HEK293 (cell line): ENCODE results near the gene LRRC10B.

Experiments used
- CTCF ChIA-PET: fragments of 350-600 bp; formaldehyde crosslinking; extraction: SDS; loops from one replicate; lab custom pipeline; 2021; ENCODE audit warnings: antibody characterized with exemption; lab: Yijun Ruan, JAX
- POLR2A ChIA-PET: fragments of 300-600 bp; formaldehyde crosslinking; extraction: SDS; loops from one replicate; lab custom pipeline; 2020; ENCODE audit warnings: antibody characterized with exemption, inconsistent platforms; lab: Yijun Ruan, JAX
- H3K27ac ChIP-seq: fragments of 200-500 bp; sonication (Bioruptor generic); 2 replicates; pipeline ENCODE4 v1.5.1; 2014; ENCODE audit warnings: low read depth, low read length, control low read depth, inconsistent platforms; ENCODE audit errors: extremely low read depth
- H3K36me3 ChIP-seq, 2 experiments: fragments of 200-500 bp in 1 of 2; sonication (Bioruptor generic) in 1 of 2; 1 replicate in 1 of 2; 2 replicates in 1 of 2; pipeline ENCODE4 v1.5.1; 2014 to 2017; ENCODE audit warnings: inconsistent platforms in 2 of 2, low read length in 2 of 2; ENCODE audit not compliant: control insufficient read depth in 2 of 2, insufficient read depth in 1 of 2
- H3K4me1 ChIP-seq: fragments of 200-500 bp; sonication (Bioruptor generic); 2 replicates; pipeline ENCODE4 v1.5.1; 2014; ENCODE audit warnings: mild to moderate bottlenecking, low read length, inconsistent platforms; ENCODE audit not compliant: control insufficient read depth, insufficient read depth
- H3K4me3 ChIP-seq: 2 replicates; pipeline ENCODE4 v1.5.1; 2011; ENCODE audit warnings: low read depth, mild to moderate bottlenecking, control low read depth, low read length, moderate library complexity
- H3K9me3 ChIP-seq: fragments of 200-500 bp; sonication (Bioruptor generic); 2 replicates; pipeline ENCODE4 v1.5.1; 2014; ENCODE audit warnings: low read depth, low read length, inconsistent platforms; ENCODE audit not compliant: control insufficient read depth, insufficient read depth
- BCL11B ChIP-seq: fragments of 450-650 bp; formaldehyde crosslinking; IDR thresholded peaks from 2 replicates; pipeline ENCODE4 v1.5.1; 2016; ENCODE audit warnings: low read depth, missing biosample characterization, missing genetic modification characterization
- EGR2 ChIP-seq: fragments of 450-650 bp; formaldehyde crosslinking; IDR thresholded peaks from 2 replicates; pipeline ENCODE4 v1.5.1; 2016; ENCODE audit warnings: low read depth, missing biosample characterization, missing genetic modification characterization
- GLI4 ChIP-seq: fragments of 450-650 bp; formaldehyde crosslinking; IDR thresholded peaks from 2 replicates; pipeline ENCODE4 v1.5.1; 2016; ENCODE audit warnings: missing biosample characterization, missing genetic modification characterization
- GLIS1 ChIP-seq: fragments of 450-650 bp; formaldehyde crosslinking; IDR thresholded peaks from 2 replicates; pipeline ENCODE4 v1.5.1; 2016; ENCODE audit warnings: missing biosample characterization, missing genetic modification characterization
- KLF1 ChIP-seq: fragments of 450-650 bp; formaldehyde crosslinking; IDR thresholded peaks from 2 replicates; pipeline ENCODE4 v1.5.1; 2016; ENCODE audit warnings: missing biosample characterization, missing genetic modification characterization
- KLF16 ChIP-seq: fragments of 450-650 bp; formaldehyde crosslinking; IDR thresholded peaks from 2 replicates; pipeline ENCODE4 v1.5.1; 2017; ENCODE audit warnings: missing biosample characterization, missing genetic modification characterization
- ZBTB7A ChIP-seq: fragments of 450-650 bp; formaldehyde crosslinking; IDR thresholded peaks from 2 replicates; pipeline ENCODE4 v1.5.1; 2016; ENCODE audit warnings: low read depth, missing biosample characterization, missing genetic modification characterization
- ZEB2 ChIP-seq: fragments of 450-650 bp; formaldehyde crosslinking; IDR thresholded peaks from 2 replicates; pipeline ENCODE4 v1.5.1; 2016; ENCODE audit warnings: missing biosample characterization, missing genetic modification characterization
- ZNF211 ChIP-seq: fragments of 450-650 bp; formaldehyde crosslinking; IDR thresholded peaks from 2 replicates; pipeline ENCODE4 v1.5.1; 2016; ENCODE audit warnings: low read depth, missing biosample characterization, missing genetic modification characterization
- ZNF391 ChIP-seq: fragments of 450-650 bp; formaldehyde crosslinking; IDR thresholded peaks from 2 replicates; pipeline ENCODE4 v1.5.1; 2016; ENCODE audit warnings: low read depth, missing biosample characterization, missing genetic modification characterization, borderline replicate concordance
- ZNF654 ChIP-seq: fragments of 450-650 bp; formaldehyde crosslinking; IDR thresholded peaks from 2 replicates; pipeline ENCODE4 v1.5.1; 2016; ENCODE audit warnings: low read depth, missing biosample characterization, missing genetic modification characterization
- ZNF777 ChIP-seq: fragments of 450-650 bp; formaldehyde crosslinking; IDR thresholded peaks from 2 replicates; pipeline ENCODE4 v1.5.1; 2017; ENCODE audit warnings: missing biosample characterization, missing genetic modification characterization, borderline replicate concordance
- ZSCAN23 ChIP-seq: fragments of 450-650 bp; formaldehyde crosslinking; IDR thresholded peaks from 2 replicates; pipeline ENCODE4 v1.5.1; 2016; ENCODE audit warnings: missing biosample characterization, missing genetic modification characterization
- TF ChIP-seq, protein P1 (sequence below): fragments of 450-650 bp; formaldehyde crosslinking; IDR thresholded peaks from 2 replicates; pipeline ENCODE4 v1.5.1; 2016; ENCODE audit warnings: missing biosample characterization, missing genetic modification characterization
- TF ChIP-seq, protein P2 (sequence below): fragments of 450-650 bp; formaldehyde crosslinking; IDR thresholded peaks from 2 replicates; pipeline ENCODE4 v1.5.1; 2016; ENCODE audit warnings: missing biosample characterization, missing genetic modification characterization, borderline replicate concordance
- TF ChIP-seq, protein P3 (sequence below): fragments of 450-650 bp; formaldehyde crosslinking; conservative IDR thresholded peaks from 2 replicates; pipeline ENCODE4 v1.5.1; 2016; ENCODE audit warnings: low read depth, missing biosample characterization, missing genetic modification characterization

The LRRC10B gene

DNA sequence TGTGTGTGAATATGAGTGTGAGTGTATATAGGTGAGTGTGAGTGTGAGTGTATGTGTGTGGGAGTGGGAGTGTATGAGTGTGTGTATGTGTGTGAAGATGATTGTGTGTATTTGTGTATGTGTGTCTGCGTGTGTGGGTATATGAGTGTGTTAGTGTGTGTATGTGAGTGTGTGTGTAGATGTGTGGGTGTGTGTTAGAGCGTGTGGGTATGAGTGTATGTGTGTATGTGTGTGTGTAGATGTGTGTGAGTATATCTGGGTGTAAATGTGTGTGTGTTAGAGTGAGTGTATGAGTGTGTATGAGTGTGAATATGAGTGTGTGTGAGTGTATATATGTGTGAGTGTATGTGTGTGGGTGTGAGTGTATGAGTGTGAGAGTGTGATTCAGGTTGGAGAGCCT, 11.1 kb upstream of the LRRC10B start (continued):
- TF ChIP-seq, protein P1, sequence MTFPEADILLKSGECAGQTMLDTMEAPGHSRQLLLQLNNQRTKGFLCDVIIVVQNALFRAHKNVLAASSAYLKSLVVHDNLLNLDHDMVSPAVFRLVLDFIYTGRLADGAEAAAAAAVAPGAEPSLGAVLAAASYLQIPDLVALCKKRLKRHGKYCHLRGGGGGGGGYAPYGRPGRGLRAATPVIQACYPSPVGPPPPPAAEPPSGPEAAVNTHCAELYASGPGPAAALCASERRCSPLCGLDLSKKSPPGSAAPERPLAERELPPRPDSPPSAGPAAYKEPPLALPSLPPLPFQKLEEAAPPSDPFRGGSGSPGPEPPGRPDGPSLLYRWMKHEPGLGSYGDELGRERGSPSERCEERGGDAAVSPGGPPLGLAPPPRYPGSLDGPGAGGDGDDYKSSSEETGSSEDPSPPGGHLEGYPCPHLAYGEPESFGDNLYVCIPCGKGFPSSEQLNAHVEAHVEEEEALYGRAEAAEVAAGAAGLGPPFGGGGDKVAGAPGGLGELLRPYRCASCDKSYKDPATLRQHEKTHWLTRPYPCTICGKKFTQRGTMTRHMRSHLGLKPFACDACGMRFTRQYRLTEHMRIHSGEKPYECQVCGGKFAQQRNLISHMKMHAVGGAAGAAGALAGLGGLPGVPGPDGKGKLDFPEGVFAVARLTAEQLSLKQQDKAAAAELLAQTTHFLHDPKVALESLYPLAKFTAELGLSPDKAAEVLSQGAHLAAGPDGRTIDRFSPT (tag by site-specific recombination): no peak
- no peak for TF ChIP-seq GLIS1 (tag by site-specific recombination)

DNA sequence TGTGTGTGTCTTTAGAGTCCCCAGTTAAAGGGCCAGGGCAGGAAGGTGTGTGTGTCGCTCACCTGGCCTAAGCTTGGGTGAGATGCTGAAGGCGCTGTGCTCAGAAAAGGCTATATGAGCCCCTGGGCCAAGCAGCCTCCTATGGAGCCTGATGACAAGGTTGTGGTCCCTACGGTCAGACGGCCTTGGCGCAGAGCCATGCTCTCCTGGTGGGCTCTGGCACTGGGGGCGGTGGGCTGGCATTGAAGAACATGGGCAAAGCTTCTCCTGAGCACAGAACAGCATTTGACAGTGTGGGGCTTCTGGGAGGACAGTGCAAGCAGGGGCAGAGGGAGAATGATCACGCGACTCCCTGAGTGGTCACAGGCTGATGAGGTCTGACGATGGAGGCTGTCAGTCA, 10.7 kb upstream of the LRRC10B start:
- no peaks in the 10 kb centered on the region for H3K36me3 ChIP-seq
- CTCF ChIA-PET: interaction anchor here (0.7 to 1.6 kb wide), 2 partner anchors 15 to 19 kb away, joined by 3 to 6 read pairs; no protein-coding TSS in a partner anchor
- POLR2A ChIA-PET: no interaction called here
- H3K27ac ChIP-seq: no peak overlapping the region
- H3K4me3 ChIP-seq: no peak overlapping the region
- H3K9me3 ChIP-seq: no peaks in the 10 kb centered on the region
- H3K4me1 ChIP-seq: no peaks in the 10 kb centered on the region
- no peak for TF ChIP-seq GLI4 (tag by site-specific recombination)
- TF ChIP-seq, protein P2, sequence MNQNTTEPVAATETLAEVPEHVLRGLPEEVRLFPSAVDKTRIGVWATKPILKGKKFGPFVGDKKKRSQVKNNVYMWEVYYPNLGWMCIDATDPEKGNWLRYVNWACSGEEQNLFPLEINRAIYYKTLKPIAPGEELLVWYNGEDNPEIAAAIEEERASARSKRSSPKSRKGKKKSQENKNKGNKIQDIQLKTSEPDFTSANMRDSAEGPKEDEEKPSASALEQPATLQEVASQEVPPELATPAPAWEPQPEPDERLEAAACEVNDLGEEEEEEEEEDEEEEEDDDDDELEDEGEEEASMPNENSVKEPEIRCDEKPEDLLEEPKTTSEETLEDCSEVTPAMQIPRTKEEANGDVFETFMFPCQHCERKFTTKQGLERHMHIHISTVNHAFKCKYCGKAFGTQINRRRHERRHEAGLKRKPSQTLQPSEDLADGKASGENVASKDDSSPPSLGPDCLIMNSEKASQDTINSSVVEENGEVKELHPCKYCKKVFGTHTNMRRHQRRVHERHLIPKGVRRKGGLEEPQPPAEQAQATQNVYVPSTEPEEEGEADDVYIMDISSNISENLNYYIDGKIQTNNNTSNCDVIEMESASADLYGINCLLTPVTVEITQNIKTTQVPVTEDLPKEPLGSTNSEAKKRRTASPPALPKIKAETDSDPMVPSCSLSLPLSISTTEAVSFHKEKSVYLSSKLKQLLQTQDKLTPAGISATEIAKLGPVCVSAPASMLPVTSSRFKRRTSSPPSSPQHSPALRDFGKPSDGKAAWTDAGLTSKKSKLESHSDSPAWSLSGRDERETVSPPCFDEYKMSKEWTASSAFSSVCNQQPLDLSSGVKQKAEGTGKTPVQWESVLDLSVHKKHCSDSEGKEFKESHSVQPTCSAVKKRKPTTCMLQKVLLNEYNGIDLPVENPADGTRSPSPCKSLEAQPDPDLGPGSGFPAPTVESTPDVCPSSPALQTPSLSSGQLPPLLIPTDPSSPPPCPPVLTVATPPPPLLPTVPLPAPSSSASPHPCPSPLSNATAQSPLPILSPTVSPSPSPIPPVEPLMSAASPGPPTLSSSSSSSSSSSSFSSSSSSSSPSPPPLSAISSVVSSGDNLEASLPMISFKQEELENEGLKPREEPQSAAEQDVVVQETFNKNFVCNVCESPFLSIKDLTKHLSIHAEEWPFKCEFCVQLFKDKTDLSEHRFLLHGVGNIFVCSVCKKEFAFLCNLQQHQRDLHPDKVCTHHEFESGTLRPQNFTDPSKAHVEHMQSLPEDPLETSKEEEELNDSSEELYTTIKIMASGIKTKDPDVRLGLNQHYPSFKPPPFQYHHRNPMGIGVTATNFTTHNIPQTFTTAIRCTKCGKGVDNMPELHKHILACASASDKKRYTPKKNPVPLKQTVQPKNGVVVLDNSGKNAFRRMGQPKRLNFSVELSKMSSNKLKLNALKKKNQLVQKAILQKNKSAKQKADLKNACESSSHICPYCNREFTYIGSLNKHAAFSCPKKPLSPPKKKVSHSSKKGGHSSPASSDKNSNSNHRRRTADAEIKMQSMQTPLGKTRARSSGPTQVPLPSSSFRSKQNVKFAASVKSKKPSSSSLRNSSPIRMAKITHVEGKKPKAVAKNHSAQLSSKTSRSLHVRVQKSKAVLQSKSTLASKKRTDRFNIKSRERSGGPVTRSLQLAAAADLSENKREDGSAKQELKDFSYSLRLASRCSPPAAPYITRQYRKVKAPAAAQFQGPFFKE: no peak
- TF ChIP-seq, protein P3, sequence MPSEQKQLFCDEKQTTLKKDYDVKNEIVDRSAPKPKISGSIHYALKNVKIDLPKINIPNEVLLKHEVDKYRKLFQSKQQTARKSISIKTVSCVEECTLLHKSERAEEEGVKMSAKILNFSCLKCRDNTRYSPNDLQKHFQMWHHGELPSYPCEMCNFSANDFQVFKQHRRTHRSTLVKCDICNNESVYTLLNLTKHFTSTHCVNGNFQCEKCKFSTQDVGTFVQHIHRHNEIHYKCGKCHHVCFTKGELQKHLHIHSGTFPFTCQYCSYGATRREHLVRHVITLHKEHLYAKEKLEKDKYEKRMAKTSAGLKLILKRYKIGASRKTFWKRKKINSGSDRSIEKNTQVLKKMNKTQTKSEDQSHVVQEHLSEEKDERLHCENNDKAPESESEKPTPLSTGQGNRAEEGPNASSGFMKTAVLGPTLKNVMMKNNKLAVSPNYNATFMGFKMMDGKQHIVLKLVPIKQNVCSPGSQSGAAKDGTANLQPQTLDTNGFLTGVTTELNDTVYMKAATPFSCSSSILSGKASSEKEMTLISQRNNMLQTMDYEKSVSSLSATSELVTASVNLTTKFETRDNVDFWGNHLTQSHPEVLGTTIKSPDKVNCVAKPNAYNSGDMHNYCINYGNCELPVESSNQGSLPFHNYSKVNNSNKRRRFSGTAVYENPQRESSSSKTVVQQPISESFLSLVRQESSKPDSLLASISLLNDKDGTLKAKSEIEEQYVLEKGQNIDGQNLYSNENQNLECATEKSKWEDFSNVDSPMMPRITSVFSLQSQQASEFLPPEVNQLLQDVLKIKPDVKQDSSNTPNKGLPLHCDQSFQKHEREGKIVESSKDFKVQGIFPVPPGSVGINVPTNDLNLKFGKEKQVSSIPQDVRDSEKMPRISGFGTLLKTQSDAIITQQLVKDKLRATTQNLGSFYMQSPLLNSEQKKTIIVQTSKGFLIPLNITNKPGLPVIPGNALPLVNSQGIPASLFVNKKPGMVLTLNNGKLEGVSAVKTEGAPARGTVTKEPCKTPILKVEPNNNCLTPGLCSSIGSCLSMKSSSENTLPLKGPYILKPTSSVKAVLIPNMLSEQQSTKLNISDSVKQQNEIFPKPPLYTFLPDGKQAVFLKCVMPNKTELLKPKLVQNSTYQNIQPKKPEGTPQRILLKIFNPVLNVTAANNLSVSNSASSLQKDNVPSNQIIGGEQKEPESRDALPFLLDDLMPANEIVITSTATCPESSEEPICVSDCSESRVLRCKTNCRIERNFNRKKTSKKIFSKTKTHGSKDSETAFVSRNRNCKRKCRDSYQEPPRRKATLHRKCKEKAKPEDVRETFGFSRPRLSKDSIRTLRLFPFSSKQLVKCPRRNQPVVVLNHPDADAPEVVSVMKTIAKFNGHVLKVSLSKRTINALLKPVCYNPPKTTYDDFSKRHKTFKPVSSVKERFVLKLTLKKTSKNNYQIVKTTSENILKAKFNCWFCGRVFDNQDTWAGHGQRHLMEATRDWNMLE: no peak
- TF ChIP-seq EGR2: no peak
- no peak for TF ChIP-seq ZNF654 (tag by site-specific recombination)
- no peak for TF ChIP-seq ZNF777
- TF ChIP-seq KLF16 (tag by site-specific recombination): no peak
- no peak for TF ChIP-seq ZNF391 (tag by site-specific recombination)
- no peak for TF ChIP-seq ZSCAN23 (tag by site-specific recombination)
- no peak for TF ChIP-seq ZBTB7A
- no peak for TF ChIP-seq ZEB2 (tag by site-specific recombination)
- TF ChIP-seq KLF1: no peak
- no peak for TF ChIP-seq BCL11B (tag by site-specific recombination)
- no peak for TF ChIP-seq ZNF211 (tag by site-specific recombination)
